Stimulated activated CD8-positive, alpha-beta memory T cell treated with anti-CD3 and anti-CD28 coated beads, Interleukin-4, amount 100 ng/mL, for 1 hour (primary cell): ENCODE measurements around the gene ANXA5.
"Not testable (repeated sequence)": the region's sequence is repeated elsewhere in the genome, so short reads cannot be mapped to it uniquely, and the experiment has no call there.

Experiments used
- DNase-seq, 2 donors: peaks; one replicate each; pipeline ENCODE4 v3.0.0-alpha.2; 2020; ENCODE audit warnings: low read depth in 2 of 2, low spot score in 1 of 2

Gene ANXA5

GRCh38 chr4:121696581-121697461 is at the start of gene ANXA5:
TSS of gene ANXA5 (minus strand) at chr4:121696980. CDS start at chr4:121696589, 391 bp downstream.
- DNase-seq: peak; percentile 15 to 56

GRCh38 chr4:121742794-121743193 is 46.0 kb upstream of the ANXA5 start:
- no peak for DNase-seq

GRCh38 chr4:121741751-121742150 is 45.0 kb upstream of the ANXA5 start:
- DNase-seq: no peak

GRCh38 chr4:121740796-121741409 is 44.1 kb upstream of the ANXA5 start:
- DNase-seq: no peak

GRCh38 chr4:121739575-121739974 is 42.8 kb upstream of the ANXA5 start:
- DNase-seq: no peak

- no peak for DNase-seq
Measured at GRCh38 chr4:121738780-121739535, 42.2 kb upstream of the ANXA5 start.

GRCh38 chr4:121737846-121738554 is 41.2 kb upstream of the ANXA5 start:
- DNase-seq: no peak

- no peak for DNase-seq
Measured at GRCh38 chr4:121736735-121737351, 40.1 kb upstream of the ANXA5 start.

- no peak for DNase-seq
Measured at GRCh38 chr4:121734571-121734970, 37.8 kb upstream of the ANXA5 start.

- no peak for DNase-seq
Measured at GRCh38 chr4:121733942-121734341, 37.2 kb upstream of the ANXA5 start.

GRCh38 chr4:121729753-121730152 is 33.0 kb upstream of the ANXA5 start:
- DNase-seq: not testable (repeated sequence)

GRCh38 chr4:121728798-121729226 is 32.0 kb upstream of the ANXA5 start:
- no peak for DNase-seq

GRCh38 chr4:121728066-121728465 is 31.3 kb upstream of the ANXA5 start:
- DNase-seq: no peak

- no peak for DNase-seq
Measured at GRCh38 chr4:121726642-121727268, 30.0 kb upstream of the ANXA5 start.

GRCh38 chr4:121724671-121725070 is 27.9 kb upstream of the ANXA5 start:
- DNase-seq: no peak

- DNase-seq: no peak
Measured at GRCh38 chr4:121721700-121722099, 24.9 kb upstream of the ANXA5 start.

- no peak for DNase-seq
Measured at GRCh38 chr4:121720109-121720508, 23.3 kb upstream of the ANXA5 start.

GRCh38 chr4:121717680-121718237 is 21.0 kb upstream of the ANXA5 start:
- DNase-seq: no peak

GRCh38 chr4:121714548-121714947 is 17.8 kb upstream of the ANXA5 start:
- no peak for DNase-seq

- no peak for DNase-seq
Measured at GRCh38 chr4:121712783-121713182, 16.0 kb upstream of the ANXA5 start.
